H1 (cell line): ENCODE data around the gene EPX. TPM values are rescaled to one million over a fixed set of nuclear protein-coding genes. Genes with fewer than 3 reads are reported as not detected.

Source experiments
- BACH1 ChIP-seq: IDR thresholded peaks from 2 replicates; pipeline ENCODE4 v1.6.1; 2012; ENCODE audit warnings: low read length, improper control_type of control experiment
- CTBP2 ChIP-seq: IDR thresholded peaks from 2 replicates; pipeline ENCODE4 v1.7.0; 2011; ENCODE audit warnings: borderline replicate concordance, mild to moderate bottlenecking, moderate library complexity, mixed read lengths, low read length; ENCODE audit not compliant: insufficient read depth, insufficient read length
- FOSL1 ChIP-seq: IDR thresholded peaks from 2 replicates; pipeline ENCODE4 v1.6.1; 2011; ENCODE audit warnings: mild to moderate bottlenecking, low read depth, low read length, moderate library complexity; ENCODE audit not compliant: insufficient read depth
- GABPA ChIP-seq: IDR thresholded peaks from 2 replicates; pipeline ENCODE4 v1.6.1; 2011; ENCODE audit warnings: mild to moderate bottlenecking, low read length, moderate library complexity, borderline replicate concordance; ENCODE audit not compliant: insufficient read depth
- JUN ChIP-seq: IDR thresholded peaks from 2 replicates; pipeline ENCODE4 v1.6.1; 2011; ENCODE audit warnings: low read depth, mild to moderate bottlenecking, improper control_type of control experiment, low read length
- MAFK ChIP-seq: IDR thresholded peaks from 2 replicates; pipeline ENCODE4 v1.6.1; 2012; ENCODE audit warnings: low read depth, mild to moderate bottlenecking, improper control_type of control experiment, low read length
- POLR2A ChIP-seq, 2 experiments: IDR thresholded peaks; 1 replicate in 1 of 2; 2 replicates in 1 of 2; pipeline ENCODE4 v1.6.1; 2011; ENCODE audit warnings: low read depth in 2 of 2, low read length in 2 of 2, mild to moderate bottlenecking in 2 of 2; ENCODE audit errors: control extremely low read depth in 1 of 2
- TEAD4 ChIP-seq: IDR thresholded peaks from 2 replicates; pipeline ENCODE4 v1.6.1; 2012; ENCODE audit warnings: low read depth, low read length, inconsistent platforms, mixed read lengths
- polyA plus RNA-seq, 7 experiments: library from polyadenylated mRNA; depleted of rRNA in 3 of 7; stranded (reverse) in 5 of 7; unstranded in 2 of 7; fragments of >200 nt in 5 of 7; fragments of 200-250 nt in 2 of 7; gene quantifications; 1 replicate in 5 of 7; 2 replicates in 1 of 7; 4 replicates in 1 of 7; pipeline versions ENCODE4 v1.2.1 to v1.2.3, GENCODE V29; 2011 to 2013; ENCODE audit warnings: missing spikeins in 2 of 7, mixed read lengths in 2 of 7
- total RNA-seq: library from RNA; stranded (reverse); fragmentation: NEBNext Ultra II Directional; extraction: Animal tissue kit (Norgen Biotek cat#: 25700); gene quantifications from 2 replicates; pipeline ENCODE4 v1.2.1, GENCODE V29; 2021
- TF ChIP-seq, protein P1 (sequence below): fragments of 300-600 bp; sonication (generic); IDR thresholded peaks from 2 replicates; pipeline ENCODE4 v1.7.1; 2012; ENCODE audit warnings: low read length, moderate library complexity, mild to moderate bottlenecking, inconsistent platforms; ENCODE audit not compliant: insufficient replicate concordance
- TF ChIP-seq, protein P2 (sequence below): IDR thresholded peaks from 2 replicates; pipeline ENCODE4 v1.6.1; 2012; ENCODE audit warnings: inconsistent platforms

The EPX gene
- total and polyA plus RNA-seq, 2 of the 8 experiments (the other 6 are each of a cell fraction or from before 2014, with no cell fraction given): not detected

DNA sequence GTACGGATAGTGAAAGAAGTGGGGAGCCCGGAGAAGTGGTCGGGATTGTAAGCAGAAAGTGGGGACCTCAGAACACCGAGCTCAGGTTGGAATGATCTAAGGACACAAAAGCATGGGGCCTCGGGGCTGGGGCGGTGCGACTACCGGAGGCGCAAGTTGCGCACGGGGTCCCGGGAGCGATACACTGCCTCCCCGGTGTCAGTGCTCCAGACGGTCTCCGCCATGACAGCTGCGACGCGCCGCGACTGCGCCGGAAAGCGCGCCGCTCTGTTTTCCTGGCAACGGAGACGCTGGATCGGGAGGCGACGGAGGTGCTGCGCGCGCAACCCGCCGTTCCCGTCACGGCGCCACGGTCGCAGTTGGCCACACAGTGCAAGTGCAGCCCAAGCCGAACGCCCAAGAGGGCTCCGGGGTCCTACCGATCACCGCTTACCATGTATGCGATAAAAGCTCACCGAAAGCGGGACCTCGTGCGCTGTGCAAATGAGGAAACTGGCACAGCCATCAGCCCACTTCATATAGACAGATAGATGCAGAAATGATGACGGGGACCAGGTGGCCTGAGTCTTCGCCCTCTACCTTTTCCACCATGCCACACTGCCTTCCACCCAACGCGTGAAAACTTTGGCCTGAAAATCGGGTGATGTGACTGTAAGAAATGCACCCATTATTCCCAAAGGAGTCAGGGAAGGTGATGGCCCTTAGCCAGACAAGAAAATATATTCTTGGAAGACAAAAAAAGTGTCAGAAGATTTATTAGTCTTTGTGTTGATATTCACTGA, 26.7 kb downstream of the EPX start, which contains the start of gene MKS1 (continued):
- TF ChIP-seq, protein P1, sequence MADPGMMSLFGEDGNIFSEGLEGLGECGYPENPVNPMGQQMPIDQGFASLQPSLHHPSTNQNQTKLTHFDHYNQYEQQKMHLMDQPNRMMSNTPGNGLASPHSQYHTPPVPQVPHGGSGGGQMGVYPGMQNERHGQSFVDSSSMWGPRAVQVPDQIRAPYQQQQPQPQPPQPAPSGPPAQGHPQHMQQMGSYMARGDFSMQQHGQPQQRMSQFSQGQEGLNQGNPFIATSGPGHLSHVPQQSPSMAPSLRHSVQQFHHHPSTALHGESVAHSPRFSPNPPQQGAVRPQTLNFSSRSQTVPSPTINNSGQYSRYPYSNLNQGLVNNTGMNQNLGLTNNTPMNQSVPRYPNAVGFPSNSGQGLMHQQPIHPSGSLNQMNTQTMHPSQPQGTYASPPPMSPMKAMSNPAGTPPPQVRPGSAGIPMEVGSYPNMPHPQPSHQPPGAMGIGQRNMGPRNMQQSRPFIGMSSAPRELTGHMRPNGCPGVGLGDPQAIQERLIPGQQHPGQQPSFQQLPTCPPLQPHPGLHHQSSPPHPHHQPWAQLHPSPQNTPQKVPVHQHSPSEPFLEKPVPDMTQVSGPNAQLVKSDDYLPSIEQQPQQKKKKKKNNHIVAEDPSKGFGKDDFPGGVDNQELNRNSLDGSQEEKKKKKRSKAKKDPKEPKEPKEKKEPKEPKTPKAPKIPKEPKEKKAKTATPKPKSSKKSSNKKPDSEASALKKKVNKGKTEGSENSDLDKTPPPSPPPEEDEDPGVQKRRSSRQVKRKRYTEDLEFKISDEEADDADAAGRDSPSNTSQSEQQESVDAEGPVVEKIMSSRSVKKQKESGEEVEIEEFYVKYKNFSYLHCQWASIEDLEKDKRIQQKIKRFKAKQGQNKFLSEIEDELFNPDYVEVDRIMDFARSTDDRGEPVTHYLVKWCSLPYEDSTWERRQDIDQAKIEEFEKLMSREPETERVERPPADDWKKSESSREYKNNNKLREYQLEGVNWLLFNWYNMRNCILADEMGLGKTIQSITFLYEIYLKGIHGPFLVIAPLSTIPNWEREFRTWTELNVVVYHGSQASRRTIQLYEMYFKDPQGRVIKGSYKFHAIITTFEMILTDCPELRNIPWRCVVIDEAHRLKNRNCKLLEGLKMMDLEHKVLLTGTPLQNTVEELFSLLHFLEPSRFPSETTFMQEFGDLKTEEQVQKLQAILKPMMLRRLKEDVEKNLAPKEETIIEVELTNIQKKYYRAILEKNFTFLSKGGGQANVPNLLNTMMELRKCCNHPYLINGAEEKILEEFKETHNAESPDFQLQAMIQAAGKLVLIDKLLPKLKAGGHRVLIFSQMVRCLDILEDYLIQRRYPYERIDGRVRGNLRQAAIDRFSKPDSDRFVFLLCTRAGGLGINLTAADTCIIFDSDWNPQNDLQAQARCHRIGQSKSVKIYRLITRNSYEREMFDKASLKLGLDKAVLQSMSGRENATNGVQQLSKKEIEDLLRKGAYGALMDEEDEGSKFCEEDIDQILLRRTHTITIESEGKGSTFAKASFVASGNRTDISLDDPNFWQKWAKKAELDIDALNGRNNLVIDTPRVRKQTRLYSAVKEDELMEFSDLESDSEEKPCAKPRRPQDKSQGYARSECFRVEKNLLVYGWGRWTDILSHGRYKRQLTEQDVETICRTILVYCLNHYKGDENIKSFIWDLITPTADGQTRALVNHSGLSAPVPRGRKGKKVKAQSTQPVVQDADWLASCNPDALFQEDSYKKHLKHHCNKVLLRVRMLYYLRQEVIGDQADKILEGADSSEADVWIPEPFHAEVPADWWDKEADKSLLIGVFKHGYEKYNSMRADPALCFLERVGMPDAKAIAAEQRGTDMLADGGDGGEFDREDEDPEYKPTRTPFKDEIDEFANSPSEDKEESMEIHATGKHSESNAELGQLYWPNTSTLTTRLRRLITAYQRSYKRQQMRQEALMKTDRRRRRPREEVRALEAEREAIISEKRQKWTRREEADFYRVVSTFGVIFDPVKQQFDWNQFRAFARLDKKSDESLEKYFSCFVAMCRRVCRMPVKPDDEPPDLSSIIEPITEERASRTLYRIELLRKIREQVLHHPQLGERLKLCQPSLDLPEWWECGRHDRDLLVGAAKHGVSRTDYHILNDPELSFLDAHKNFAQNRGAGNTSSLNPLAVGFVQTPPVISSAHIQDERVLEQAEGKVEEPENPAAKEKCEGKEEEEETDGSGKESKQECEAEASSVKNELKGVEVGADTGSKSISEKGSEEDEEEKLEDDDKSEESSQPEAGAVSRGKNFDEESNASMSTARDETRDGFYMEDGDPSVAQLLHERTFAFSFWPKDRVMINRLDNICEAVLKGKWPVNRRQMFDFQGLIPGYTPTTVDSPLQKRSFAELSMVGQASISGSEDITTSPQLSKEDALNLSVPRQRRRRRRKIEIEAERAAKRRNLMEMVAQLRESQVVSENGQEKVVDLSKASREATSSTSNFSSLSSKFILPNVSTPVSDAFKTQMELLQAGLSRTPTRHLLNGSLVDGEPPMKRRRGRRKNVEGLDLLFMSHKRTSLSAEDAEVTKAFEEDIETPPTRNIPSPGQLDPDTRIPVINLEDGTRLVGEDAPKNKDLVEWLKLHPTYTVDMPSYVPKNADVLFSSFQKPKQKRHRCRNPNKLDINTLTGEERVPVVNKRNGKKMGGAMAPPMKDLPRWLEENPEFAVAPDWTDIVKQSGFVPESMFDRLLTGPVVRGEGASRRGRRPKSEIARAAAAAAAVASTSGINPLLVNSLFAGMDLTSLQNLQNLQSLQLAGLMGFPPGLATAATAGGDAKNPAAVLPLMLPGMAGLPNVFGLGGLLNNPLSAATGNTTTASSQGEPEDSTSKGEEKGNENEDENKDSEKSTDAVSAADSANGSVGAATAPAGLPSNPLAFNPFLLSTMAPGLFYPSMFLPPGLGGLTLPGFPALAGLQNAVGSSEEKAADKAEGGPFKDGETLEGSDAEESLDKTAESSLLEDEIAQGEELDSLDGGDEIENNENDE: no peak
- no peak for TF ChIP-seq TEAD4
- TF ChIP-seq GABPA: no peak
- TF ChIP-seq FOSL1: 0 out of 2 replicates have a peak, but pooled peaks have one; percentile 76
- TF ChIP-seq CTBP2: no peak
- TF ChIP-seq BACH1: no peak
- TF ChIP-seq JUN: no peak
- TF ChIP-seq POLR2A (IDR thresholded peaks at IDR 0.05; ENCODE audit: control extremely low read depth in 1 of 2, low read depth in 2 of 2, low read length in 2 of 2): peak; percentile 60 to 84
- TF ChIP-seq, protein P2, sequence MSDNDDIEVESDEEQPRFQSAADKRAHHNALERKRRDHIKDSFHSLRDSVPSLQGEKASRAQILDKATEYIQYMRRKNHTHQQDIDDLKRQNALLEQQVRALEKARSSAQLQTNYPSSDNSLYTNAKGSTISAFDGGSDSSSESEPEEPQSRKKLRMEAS: peak; percentile 91
- TF ChIP-seq MAFK: no peak
